T-helper 2 cell (primary cell): ENCODE measurements around the gene CCSER1.
"Not testable (repeated sequence)": the region's sequence is repeated elsewhere in the genome, so short reads cannot be mapped to it uniquely, and the experiment has no call there.

Source experiments
- DNase-seq, 5 experiments: peaks; one replicate each; pipeline versions ENCODE4 v3.0.0 to v3.0.0-alpha.2; 2012 to 2022

CCSER1 gene

DNA sequence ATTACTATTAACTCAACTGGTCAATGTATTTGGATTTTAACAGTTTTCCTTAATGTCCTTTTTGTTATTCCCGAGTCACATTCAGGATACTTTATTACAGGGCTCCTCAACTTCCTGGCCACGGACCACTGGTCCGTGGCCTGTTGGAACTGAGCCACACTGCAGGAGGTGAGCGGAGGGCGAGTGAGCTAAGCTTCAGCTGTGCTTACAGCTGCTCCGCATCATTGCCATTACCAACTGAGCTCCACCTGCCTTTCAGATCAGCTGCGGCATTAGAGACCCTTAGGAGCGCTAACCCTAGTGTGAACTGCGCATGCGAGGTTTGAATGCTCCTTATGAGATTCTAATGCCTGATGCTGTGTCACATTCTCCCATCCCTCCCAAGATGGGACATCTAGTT, 591.7 kb downstream of the CCSER1 start:
- no peak for DNase-seq

DNA sequence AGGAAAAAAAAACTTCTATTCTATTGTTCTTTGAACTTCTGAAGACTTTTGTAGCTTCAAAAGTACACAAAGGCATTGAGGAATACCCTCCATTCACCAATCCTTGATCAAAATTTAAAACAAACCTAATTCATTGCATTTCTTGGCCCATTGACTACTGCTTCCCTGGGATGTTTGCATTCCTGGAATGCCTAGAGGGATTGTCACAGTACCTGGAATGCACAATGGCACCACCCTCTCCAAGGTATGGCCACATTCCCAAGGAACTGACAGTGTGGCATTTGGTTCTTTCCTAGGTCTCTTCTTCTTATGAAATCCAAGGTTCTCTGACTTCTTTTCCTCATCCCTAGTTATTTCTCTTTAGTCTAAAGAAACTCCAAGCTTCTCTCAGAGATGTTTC, 600.7 kb downstream of the CCSER1 start:
- no peak for DNase-seq

GRCh38 chr4:90730752-90731151, 603.6 kb downstream of the CCSER1 start:
- no peak for DNase-seq

GRCh38 chr4:90733211-90733610, 606.0 kb downstream of the CCSER1 start:
- no peak for DNase-seq

- DNase-seq = no peak
These were observed 618.0 kb downstream of the CCSER1 start for GRCh38 chr4:90745176-90745575.

GRCh38 chr4:90753068-90753467, 625.9 kb downstream of the CCSER1 start:
- no peak for DNase-seq

DNA sequence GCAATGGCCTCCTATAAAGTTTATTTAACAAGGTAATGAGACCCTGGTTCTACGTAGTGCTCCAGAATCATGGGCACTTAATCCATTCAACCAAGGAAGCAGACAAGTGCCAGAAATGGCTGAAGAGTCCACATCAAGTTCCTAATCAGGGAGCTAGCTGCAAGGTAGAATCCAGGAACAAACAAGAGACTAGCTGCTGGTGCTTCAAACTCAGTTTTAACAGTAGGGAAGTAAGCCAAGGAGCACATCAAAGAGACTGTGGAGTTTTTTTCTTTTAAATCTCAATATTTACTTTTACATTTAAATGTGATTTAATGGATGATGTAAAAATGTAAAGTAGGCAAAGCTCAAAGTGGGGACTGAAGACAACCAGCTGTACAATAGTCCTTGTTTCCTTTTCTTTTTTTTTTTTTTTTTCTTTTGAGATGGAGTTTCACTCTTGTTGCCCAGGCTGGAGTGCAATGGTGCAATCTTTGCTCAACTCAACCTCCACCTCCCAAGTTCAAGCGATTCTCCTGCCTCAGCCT, 630.4 kb downstream of the CCSER1 start:
- DNase-seq = no peak

DNA sequence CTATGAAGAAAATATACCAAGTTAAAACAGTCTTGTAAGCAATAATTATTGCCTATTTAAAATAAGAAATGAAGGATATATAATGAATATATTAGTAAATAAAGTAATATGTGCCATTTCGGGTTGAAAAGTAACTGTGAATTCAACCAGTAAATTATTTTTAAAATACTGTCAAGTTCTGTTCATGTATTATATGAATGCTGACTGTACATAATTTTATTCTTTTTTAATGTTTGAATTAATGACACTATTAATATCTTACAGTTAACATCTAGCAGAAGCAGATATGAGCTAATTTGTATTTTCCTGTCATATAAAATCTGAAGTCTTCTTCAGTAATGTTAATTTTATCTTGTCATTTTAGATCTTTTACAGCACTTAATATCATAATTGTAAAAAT, 632.9 kb downstream of the CCSER1 start:
- no peak for DNase-seq

GRCh38 chr4:90766837-90767236, 639.6 kb downstream of the CCSER1 start:
- no peak for DNase-seq

- no peak for DNase-seq
These were observed 642.1 kb downstream of the CCSER1 start for GRCh38 chr4:90769251-90769650.

GRCh38 chr4:90780193-90780592, 653.0 kb downstream of the CCSER1 start:
- no peak for DNase-seq

DNA sequence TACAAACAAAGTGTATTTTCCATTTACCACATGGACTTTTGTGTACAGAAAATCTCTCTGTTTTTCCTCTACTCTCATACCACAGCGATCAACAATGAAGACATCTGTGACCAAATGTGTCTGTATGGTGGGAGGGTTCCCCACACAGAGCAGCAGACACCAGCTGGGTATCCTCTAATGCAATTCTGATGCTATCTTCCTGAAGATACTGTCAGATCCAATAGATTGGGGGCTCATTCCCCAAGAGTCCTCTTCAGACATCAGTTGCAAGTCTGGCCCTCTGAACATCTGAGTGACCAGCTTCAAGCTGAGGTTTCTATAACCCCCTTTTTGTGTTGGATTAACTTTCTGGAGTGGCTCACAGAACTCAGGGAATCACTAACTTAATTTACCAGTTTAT, 659.4 kb downstream of the CCSER1 start:
- DNase-seq = no peak

DNA sequence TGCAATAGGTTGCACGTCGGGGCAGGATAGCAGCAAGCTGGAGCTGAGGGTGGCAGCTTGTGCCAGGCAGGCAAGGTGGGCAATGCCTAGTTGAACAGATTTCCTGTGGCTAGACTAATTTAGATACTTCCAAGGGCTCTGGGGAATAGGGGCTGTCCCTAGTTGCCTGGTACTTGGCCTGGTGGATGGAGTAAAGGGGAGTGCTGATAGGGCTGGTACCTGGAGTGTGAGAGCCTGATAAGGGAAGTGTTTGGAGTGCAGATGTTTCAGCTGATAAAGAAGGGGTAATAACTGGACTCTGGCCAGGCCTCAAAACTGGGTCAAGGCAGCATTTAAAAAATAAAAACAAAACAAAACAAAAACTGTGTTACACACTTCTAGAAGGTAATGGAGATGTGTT, 665.5 kb downstream of the CCSER1 start:
- no peak for DNase-seq

DNA sequence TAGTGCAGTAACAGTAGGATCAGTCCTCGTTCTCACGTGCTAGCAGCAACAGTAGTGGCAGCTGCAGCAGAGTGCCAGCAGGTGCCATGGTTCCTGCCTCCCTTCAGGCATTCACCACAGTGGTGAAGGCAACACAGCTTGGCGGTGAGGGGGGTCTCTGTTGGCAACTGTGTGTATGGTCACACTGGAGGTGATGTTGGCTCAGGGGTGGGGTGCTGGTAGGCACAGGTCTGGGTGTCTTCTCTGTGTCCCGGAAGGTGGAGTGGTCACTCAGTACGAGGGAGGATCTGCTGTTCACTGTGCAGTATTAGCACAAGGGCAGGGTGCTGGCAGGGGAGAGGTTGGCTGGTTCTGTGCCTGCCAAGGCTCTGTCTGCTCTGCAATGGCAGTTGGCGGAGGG, 671.8 kb downstream of the CCSER1 start:
- DNase-seq = no peak

- DNase-seq = no peak
These were observed 672.7 kb downstream of the CCSER1 start for GRCh38 chr4:90799895-90800294.

DNA sequence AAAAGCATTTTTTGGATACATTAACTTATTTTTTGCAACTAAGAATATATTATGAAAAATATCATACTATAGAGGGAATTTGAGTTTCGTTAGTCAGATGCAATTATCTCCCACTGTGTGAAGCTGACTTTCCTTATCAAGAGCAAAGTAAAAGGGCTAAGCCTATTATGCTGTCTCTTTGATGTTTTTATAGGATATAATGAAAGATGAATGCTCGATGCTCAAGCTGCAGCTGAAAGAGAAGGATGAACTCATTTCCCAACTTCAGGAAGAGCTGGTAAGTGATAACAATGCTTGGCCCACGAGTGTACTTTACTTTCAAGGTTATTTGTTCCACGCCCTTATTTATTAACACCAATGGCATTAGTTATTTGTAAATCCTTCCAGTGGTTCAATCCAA, 688.4 kb downstream of the CCSER1 start:
- DNase-seq = no peak

DNA sequence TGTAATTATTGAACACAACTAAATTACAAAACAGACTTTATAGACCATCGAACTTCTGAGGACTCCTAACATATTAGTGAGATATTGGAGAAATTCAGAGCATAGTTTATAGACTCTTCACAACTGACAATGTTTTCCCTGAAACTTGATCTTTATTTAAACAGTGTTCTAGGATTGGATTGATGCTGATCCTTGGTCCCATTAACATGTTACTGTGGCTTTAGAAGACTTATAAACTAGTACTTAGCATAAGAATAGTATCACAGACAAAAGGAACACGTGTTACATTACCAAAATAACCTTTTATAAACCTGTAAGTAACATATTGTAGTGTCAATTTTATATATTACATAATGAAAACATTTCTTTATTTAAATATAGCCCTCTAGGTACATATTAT, 689.6 kb downstream of the CCSER1 start:
- no peak for DNase-seq

DNA sequence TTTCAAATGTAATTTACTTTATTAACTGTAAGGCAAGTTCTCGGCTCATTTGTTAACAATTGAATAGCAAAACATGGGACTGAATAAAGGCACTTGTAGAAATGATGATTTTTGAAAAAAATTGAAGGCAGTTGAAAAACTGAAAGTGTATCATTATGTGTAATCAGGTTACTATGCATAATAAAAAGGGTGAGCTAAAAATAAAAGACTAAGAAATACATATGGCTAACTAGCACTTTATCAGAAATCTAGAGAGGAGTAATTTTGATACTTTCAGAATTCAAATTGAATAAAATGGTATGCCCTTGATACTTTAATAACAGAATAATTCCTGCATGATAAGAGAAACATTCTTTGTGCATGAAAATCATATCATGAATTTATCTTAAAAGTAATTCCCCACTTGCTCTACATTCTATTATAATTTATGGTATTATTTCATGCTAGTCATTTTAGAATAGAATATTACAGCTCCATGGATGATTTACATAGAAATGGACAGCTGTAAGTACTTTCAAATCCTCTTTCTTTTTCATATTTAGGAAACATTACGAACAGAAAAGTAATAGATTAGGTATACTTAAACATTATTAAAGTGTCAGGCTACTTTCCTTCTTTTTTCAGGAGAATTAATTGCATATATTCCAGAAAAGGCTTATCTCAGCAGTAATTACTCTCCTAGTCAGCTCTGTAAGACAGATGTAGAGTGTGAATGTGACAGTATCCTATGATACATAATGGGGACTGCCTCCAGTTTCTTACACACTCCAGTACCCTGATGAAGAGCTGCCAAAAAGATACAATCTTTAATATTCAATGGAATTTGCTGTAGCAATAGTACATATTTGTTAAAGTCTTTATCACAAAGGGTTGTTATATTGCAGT, 697.3 kb downstream of the CCSER1 start:
- DNase-seq = no peak

GRCh38 chr4:90825849-90826248, 698.7 kb downstream of the CCSER1 start:
- no peak for DNase-seq

- DNase-seq = no peak
These were observed 706.5 kb downstream of the CCSER1 start for GRCh38 chr4:90833706-90834105.

- no peak for DNase-seq
These were observed 710.0 kb downstream of the CCSER1 start for GRCh38 chr4:90837241-90837640.

- DNase-seq = not testable (repeated sequence)
These were observed 711.7 kb downstream of the CCSER1 start for GRCh38 chr4:90838859-90839258.

GRCh38 chr4:90840291-90840690, 713.1 kb downstream of the CCSER1 start:
- DNase-seq = no peak

GRCh38 chr4:90840828-90841227, 713.6 kb downstream of the CCSER1 start:
- no peak for DNase-seq

DNA sequence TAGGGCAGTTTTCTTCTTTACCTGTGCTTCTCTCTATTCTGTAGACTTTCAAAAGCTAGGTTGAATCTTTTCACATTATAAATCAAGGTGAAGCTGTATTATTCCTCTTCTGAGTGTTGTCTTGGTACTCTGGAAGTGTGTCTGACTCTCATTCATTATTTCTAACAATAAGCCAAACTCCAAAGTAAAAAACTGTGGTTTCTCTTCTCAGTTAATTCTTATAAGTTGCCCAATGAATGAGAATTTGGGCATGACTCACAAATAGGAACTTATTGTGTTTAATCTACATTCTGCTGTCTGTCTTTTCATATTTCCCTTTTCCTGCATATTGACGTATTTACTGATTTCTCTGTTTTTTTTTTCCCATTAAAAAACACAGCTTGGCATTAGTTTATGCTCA, 714.5 kb downstream of the CCSER1 start:
- DNase-seq = no peak
